Fibroblast of lung (primary cell): ENCODE data around the gene SLC25A52. TPM values are rescaled to one million over a fixed set of nuclear protein-coding genes. Genes with fewer than 3 reads are reported as not detected.
"Not testable (repeated sequence)": the region's sequence is repeated elsewhere in the genome, so short reads cannot be mapped to it uniquely, and the experiment has no call there.

Experiments
- DNase-seq, 2 donors: peaks; one replicate each; pipeline versions ENCODE4 v3.0.0 to v3.0.0-alpha.2; 2010; ENCODE audit warnings: low read depth in 2 of 2
- H2AFZ ChIP-seq: 2 replicates; pipeline ENCODE4 v1.5.1; 2012; ENCODE audit warnings: low read length, control low read depth, inconsistent platforms
- H3K27ac ChIP-seq: 2 replicates; pipeline ENCODE4 v1.5.1; 2011; ENCODE audit warnings: low read length, control low read depth; ENCODE audit not compliant: insufficient read depth
- H3K27me3 ChIP-seq: 2 replicates; pipeline ENCODE4 v1.5.1; 2011; ENCODE audit warnings: mild to moderate bottlenecking, low read length; ENCODE audit not compliant: control insufficient read depth, insufficient read depth
- H3K36me3 ChIP-seq: 2 replicates; pipeline ENCODE4 v1.5.1; 2011; ENCODE audit warnings: low read length; ENCODE audit not compliant: control insufficient read depth, insufficient read depth
- H3K4me1 ChIP-seq: 2 replicates; pipeline ENCODE4 v1.5.1; 2011; ENCODE audit warnings: low read length; ENCODE audit not compliant: control insufficient read depth, insufficient read depth; ENCODE audit errors: extremely low read depth
- H3K4me2 ChIP-seq: 2 replicates; pipeline ENCODE4 v1.5.1; 2011; ENCODE audit warnings: low read length, control low read depth; ENCODE audit not compliant: insufficient read depth; ENCODE audit errors: extremely low read depth
- H3K4me3 ChIP-seq, 4 experiments: fragments of 200-600 bp in 1 of 4; sonication (generic) in 1 of 4; replicated peaks in 1 of 4; 2 replicates each; pipeline ENCODE4 v1.5.1; 2011 to 2016; ENCODE audit warnings: low read length in 4 of 4, low read depth in 3 of 4, mild to moderate bottlenecking in 3 of 4, control low read depth in 2 of 4, inconsistent platforms in 1 of 4, mixed read lengths in 1 of 4; ENCODE audit not compliant: insufficient read depth in 1 of 4; ENCODE audit errors: control extremely low read depth in 1 of 4
- H3K79me2 ChIP-seq: 2 replicates; pipeline ENCODE4 v1.5.1; 2012; ENCODE audit warnings: mild to moderate bottlenecking, low read length, inconsistent platforms; ENCODE audit not compliant: control insufficient read depth, insufficient read depth
- H3K9ac ChIP-seq: 2 replicates; pipeline ENCODE4 v1.5.1; 2011; ENCODE audit warnings: mild to moderate bottlenecking, low read length, control low read depth; ENCODE audit not compliant: insufficient read depth
- H3K9me3 ChIP-seq: 2 replicates; pipeline ENCODE4 v1.5.1; 2012; ENCODE audit warnings: low read depth, low read length; ENCODE audit not compliant: control insufficient read depth, insufficient read depth
- H4K20me1 ChIP-seq: 2 replicates; pipeline ENCODE4 v1.5.1; 2011; ENCODE audit warnings: low read length; ENCODE audit not compliant: control insufficient read depth, insufficient read depth; ENCODE audit errors: extremely low read depth
- EZH2 ChIP-seq: IDR thresholded peaks from 2 replicates; pipeline ENCODE4 v1.5.1; 2012; ENCODE audit warnings: low read length, control low read depth, mild to moderate bottlenecking; ENCODE audit errors: missing control alignments
- polyA plus RNA-seq, 2 donors: library from polyadenylated mRNA; depleted of rRNA in 1 of 2; stranded (reverse) in 1 of 2; unstranded in 1 of 2; fragments of >200 nt; gene quantifications; 2 replicates each; pipeline ENCODE4 v1.2.1, GENCODE V29; 2011 to 2012; ENCODE audit warnings: missing spikeins in 1 of 2
- total RNA-seq: library from RNA; depleted of rRNA; stranded (reverse); fragments of >200 nt; gene quantifications from 2 replicates; pipeline ENCODE4 v1.2.1, GENCODE V29; 2014
- TF ChIP-seq, protein P1 (sequence below), 2 donors: IDR thresholded peaks in 1 of 2; conservative IDR thresholded peaks in 1 of 2; 1 replicate in 1 of 2; 2 replicates in 1 of 2; pipeline ENCODE4 v1.5.1; 2011 to 2012; ENCODE audit warnings: low read length in 2 of 2, control low read depth in 1 of 2, inconsistent platforms in 1 of 2, low read depth in 1 of 2, mild to moderate bottlenecking in 1 of 2

The SLC25A52 gene
- total and polyA plus RNA-seq, 2 donors (not counting 1 experiment from before 2014, with no cell fraction given): 0.06 TPM; not detected in 1

GRCh38 chr18:31736630-31737029 lies 24.1 kb downstream of the SLC25A52 start:
- no peak for DNase-seq
- Histone ChIP-seq H3K9ac (no peak overlapping the region), H3K79me2 (no peaks in the 10 kb centered on the region), H4K20me1 (no peaks in the 10 kb centered on the region), H3K9me3 (no peaks in the 10 kb centered on the region), H3K36me3 (no peaks in the 10 kb centered on the region), H3K4me1 (no peaks in the 10 kb centered on the region), H3K27me3 (no peaks in the 10 kb centered on the region), H2AFZ (no peak overlapping the region), H3K4me3 (no peak overlapping the region), H3K27ac (no peak overlapping the region), H3K4me2 (no peak overlapping the region)
- no peak for TF ChIP-seq EZH2
- TF ChIP-seq, protein P1, sequence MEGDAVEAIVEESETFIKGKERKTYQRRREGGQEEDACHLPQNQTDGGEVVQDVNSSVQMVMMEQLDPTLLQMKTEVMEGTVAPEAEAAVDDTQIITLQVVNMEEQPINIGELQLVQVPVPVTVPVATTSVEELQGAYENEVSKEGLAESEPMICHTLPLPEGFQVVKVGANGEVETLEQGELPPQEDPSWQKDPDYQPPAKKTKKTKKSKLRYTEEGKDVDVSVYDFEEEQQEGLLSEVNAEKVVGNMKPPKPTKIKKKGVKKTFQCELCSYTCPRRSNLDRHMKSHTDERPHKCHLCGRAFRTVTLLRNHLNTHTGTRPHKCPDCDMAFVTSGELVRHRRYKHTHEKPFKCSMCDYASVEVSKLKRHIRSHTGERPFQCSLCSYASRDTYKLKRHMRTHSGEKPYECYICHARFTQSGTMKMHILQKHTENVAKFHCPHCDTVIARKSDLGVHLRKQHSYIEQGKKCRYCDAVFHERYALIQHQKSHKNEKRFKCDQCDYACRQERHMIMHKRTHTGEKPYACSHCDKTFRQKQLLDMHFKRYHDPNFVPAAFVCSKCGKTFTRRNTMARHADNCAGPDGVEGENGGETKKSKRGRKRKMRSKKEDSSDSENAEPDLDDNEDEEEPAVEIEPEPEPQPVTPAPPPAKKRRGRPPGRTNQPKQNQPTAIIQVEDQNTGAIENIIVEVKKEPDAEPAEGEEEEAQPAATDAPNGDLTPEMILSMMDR (conservative IDR thresholded peaks at IDR 0.05 in 1 of 2, IDR thresholded peaks at IDR 0.05 in 1 of 2; ENCODE audit: low read depth in 1 of 2, low read length in 2 of 2): no peak

- H3K36me3 ChIP-seq: no peaks in the 10 kb centered on the region
- no peaks in the 10 kb centered on the region for H3K79me2 ChIP-seq
- no peak overlapping the region for H2AFZ ChIP-seq
- no peaks in the 10 kb centered on the region for H3K9me3 ChIP-seq
- no peak overlapping the region for H3K9ac ChIP-seq
- H3K27me3 ChIP-seq: no peaks in the 10 kb centered on the region
- no peak overlapping the region for H3K4me3 ChIP-seq
- H4K20me1 ChIP-seq: no peaks in the 10 kb centered on the region
- no peaks in the 10 kb centered on the region for H3K4me1 ChIP-seq
- DNase-seq: no peak
- H3K27ac ChIP-seq: no peak overlapping the region
- TF ChIP-seq EZH2: no peak
- TF ChIP-seq, protein P1 (conservative IDR thresholded peaks at IDR 0.05 in 1 of 2, IDR thresholded peaks at IDR 0.05 in 1 of 2; ENCODE audit: low read depth in 1 of 2, low read length in 2 of 2): no peak
- H3K4me2 ChIP-seq: no peak overlapping the region
Observed at GRCh38 chr18:31731628-31732027, 29.1 kb downstream of the SLC25A52 start.

DNA sequence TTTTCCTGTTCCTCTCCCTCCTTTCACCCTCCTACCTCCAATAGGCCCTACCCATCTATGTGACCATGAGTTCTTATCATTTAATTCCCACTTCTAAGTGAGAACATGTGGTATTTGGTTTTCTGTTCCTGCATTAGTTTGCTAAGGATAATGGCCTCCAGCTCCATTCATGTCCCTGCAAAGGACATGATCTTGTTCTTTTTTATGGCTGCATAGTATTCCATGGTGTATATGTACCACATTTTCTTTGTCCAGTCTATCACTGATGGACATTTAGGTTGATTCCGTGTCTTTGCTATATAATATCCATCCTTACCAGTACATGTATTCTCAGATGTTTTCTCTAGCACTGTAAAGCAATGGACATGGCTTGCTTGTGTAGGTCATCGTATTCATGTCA lies 31.5 kb downstream of the SLC25A52 start:
- H2AFZ ChIP-seq, H3K9ac ChIP-seq, H3K79me2 ChIP-seq, H3K36me3 ChIP-seq, H3K4me2 ChIP-seq, H3K9me3 ChIP-seq, H3K27me3 ChIP-seq, H3K27ac ChIP-seq, H3K4me1 ChIP-seq, H4K20me1 ChIP-seq, DNase-seq, H3K4me3 ChIP-seq: not testable (repeated sequence)
